SH-SY5Y (cell line): ENCODE measurements around the gene SCEL.

Experiments
- GATA2 ChIP-seq: IDR thresholded peaks from 2 replicates; pipeline ENCODE4 v1.6.1; 2011; ENCODE audit warnings: mild to moderate bottlenecking, low read depth, low read length
- GATA3 ChIP-seq: IDR thresholded peaks from 2 replicates; pipeline ENCODE4 v1.6.1; 2011; ENCODE audit warnings: low read depth, mild to moderate bottlenecking, low read length, moderate library complexity

SCEL gene

GRCh38 chr13:77530875-77531274 lies 4.6 kb upstream of the SCEL start:
- TF ChIP-seq GATA2 (no peak), GATA3 (no peak)

- TF ChIP-seq GATA2 (no peak), GATA3 (no peak)
These were observed 2.5 kb upstream of the SCEL start for GRCh38 chr13:77532983-77533382.

DNA sequence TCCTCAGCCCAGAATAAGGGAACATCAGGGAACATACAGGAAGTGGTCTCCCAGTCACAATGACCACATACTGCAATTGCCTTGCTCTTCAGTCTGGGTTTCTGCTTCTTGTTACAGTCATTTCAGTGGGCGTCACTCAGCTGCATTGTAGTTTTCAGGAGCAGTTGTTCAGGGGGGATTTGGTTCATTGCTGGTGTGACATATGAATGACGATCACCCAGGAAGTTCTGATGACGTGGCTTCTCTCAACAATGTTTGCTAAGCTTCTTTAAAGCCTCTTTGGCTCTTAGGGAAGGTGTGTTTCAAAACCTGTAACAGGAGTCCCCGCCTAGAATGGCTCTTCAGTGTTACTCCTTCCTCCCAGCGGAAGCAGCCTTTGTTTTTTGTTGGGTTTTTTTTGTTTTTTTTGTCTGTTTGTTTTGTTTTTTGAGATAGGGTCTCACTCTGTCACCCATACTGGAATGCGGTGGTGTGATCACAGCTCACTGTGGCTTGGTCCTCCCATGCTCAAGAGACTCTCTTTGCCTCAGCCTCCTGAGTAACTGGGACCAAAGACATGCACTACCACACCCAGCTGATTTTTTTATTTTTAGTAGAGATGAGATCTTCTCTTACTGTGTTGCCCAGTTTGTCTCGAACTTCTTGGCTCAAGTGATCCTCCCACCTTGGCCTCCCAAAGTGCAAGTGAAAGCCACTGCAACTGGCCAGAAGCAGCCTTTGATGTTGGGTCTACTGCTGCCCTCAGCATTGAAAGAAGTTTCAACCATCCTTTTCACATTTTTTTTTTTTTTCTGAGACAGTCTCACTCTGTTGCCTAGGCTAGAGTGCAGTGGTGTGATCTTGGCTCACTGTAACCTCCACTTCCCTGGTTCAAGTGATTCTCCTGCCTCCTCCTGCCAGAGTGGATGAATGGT lies 1.4 kb upstream of the SCEL start:
- TF ChIP-seq GATA2 (no peak), GATA3 (no peak)

DNA sequence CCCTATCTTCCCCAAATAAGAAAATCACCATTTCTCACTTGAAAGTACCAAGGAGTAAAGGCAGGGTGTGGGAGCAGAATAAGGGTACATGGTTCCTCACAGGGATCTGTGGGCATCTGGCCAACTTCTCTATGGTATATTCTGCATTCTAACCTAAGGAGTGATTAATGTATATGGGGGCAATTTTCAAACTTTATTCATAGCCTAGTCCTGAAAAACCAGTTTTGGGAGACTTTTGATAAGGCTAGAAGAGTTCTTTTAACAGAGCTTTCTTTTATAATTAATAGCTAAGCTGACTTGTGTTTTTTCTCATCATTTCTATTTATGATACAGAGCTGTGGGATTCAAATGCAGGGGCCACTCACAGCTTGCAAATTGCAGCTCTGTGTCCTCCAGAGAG lies 852 bp downstream of the SCEL start:
- TF ChIP-seq GATA2: no peak
- no peak for TF ChIP-seq GATA3

DNA sequence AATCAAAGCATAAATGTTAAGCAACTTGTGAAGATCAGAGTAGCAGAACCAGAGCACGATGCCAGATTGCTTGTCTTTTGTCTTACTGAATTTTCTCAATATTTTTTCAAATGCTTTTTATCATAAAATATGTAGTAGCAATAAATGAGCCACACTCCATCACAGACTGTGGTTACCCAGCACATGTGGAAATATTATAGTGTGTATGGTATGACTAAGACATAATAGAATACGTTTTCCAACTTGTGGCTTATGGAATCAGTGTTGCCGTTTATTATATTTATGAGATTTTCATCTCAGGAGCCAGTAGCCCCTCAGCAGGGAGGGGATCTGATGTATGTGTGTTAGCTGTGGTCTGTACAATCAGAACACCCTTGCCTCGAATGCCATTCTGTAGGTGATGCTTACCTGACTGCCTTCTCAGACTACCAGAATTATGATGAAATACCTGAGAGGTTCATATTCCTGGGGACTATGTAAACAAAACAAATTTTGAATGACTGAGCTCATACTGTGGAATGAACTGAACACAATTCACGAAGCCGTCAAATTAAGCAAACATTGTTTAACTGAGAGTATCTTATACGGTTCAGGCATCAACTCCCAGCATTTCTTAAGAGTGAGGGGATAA lies 1.9 kb downstream of the SCEL start:
- TF ChIP-seq GATA2: no peak
- TF ChIP-seq GATA3: no peak

- TF ChIP-seq GATA3 (no peak), GATA2 (no peak)
These were observed 8.2 kb downstream of the SCEL start for GRCh38 chr13:77543711-77544110.

GRCh38 chr13:77544355-77544754 lies 8.8 kb downstream of the SCEL start:
- TF ChIP-seq GATA2 (no peak), GATA3 (no peak)

- TF ChIP-seq GATA2 (no peak), GATA3 (no peak)
These were observed 9.3 kb downstream of the SCEL start for GRCh38 chr13:77544758-77545338.

DNA sequence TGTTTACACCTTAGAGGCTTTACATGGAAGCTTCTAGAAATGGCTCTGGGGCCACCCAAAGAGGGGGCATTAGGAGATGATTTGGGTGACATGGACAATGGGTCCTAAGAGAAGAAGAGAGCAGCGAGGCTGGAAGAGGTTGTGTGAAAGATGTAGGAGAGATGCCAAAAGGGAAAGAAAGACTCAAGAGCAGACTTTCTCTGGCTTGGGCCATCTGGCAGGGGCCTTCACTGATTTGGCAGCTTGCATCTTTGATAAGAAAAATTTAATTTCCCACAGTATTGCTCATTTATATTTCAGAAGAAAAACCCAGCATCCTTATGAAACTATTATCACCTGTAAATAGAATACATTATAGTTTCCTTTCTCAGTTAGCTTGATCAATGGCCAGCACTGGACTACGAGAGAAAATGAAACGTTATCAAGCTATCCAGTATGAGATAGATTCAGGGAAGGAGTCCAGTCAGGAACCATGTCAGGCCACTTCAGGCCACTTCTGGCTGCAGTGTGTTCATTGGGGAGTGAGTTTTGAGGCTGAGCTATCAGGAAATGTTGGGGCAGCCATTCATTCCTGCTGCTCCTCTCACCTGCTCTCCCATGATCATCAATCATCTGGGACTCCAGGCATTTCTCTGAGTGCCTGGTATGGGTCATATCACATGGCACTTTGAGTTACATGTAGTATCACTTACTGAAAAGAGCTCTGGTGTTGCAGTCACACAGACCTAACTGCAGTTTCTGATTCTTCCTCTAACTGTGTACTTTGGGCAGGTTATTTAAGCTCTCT lies 10.3 kb downstream of the SCEL start:
- TF ChIP-seq GATA2 (no peak), GATA3 (no peak)

GRCh38 chr13:77548095-77548494 lies 12.6 kb downstream of the SCEL start:
- TF ChIP-seq GATA2 (no peak), GATA3 (no peak)

GRCh38 chr13:77548594-77548993 lies 13.1 kb downstream of the SCEL start:
- no peak for TF ChIP-seq GATA3
- TF ChIP-seq GATA2: no peak

DNA sequence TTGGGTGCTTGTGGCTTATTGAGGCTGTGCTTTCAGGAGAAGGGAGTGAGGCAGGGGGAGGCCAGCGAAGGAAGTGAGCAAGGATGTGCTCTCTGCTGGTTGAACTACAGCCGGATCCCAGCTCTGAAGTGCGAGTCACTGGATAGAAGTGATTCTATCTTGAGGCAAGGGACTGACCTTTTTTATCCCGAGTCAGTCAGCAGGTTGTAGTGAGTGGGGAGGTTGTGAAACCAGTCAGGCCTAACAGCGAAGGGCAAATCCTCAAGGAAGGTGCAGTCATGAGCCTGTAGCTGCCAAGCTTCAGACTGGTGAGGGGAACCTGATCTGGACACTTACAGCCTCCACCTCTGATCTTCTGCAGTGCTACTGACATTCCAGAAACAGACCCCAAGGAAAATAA lies 18.6 kb downstream of the SCEL start:
- TF ChIP-seq GATA3: no peak
- TF ChIP-seq GATA2: no peak

DNA sequence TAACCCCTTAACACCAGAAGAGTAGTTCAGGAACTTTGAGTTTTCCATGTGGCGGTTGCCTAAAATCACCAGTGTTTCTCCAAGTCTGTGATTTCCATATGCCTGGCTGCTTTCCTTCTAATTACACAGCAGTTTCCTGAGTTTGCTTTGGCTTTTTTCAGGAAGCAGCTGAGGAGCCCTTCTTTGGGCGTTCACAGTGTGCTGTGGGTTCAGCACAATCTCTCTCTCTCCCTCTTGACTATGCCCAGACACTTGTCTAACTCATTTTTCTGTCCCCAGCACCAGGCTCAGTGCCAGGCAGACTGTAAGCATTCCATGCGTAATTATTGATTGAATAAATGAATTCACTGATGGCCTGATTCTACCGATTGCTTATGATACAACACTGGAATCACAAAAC lies 19.7 kb downstream of the SCEL start:
- TF ChIP-seq GATA2: no peak

DNA sequence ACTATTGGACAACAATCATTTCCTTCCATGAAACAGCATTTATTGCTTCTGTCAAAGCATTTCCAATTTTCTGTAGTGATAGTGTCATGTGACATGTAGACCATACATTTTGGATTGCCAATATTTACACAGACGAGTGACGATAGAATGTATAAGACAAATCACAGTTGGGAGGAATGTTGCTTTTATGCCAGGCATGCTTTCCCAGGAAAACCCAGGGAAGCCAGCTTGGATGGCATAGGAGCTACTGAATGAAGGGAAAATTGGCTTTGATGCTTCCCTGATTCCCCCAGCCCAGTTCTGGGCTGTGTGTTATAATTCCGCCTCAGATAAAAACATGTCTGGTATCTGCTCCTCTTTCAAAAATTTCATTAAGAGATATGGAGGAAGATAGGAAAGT lies 22.5 kb downstream of the SCEL start:
- TF ChIP-seq GATA3 (no peak), GATA2 (no peak)
